GM20431 (cell line): ENCODE results near the gene LRP1B.
"Not testable (repeated sequence)": the region's sequence is repeated elsewhere in the genome, so short reads cannot be mapped to it uniquely, and the experiment has no call there.

Experiments used
- in situ Hi-C: fragments of 300-500 bp; cut with MseI, MboI; formaldehyde crosslinking; loops from one replicate; pipeline ENCODE4 v1.15.0; 2020; ENCODE audit warnings: low sequenced_read_pairs; ENCODE audit not compliant: unreplicated experiment

LRP1B gene

GRCh38 chr2:141923657-141924056 lies 207.2 kb downstream of the LRP1B start:
- in situ Hi-C loops: no loop called here

- in situ Hi-C loops: no loop called here
These were observed 219.2 kb downstream of the LRP1B start for GRCh38 chr2:141911485-141912066.

- in situ Hi-C loops: no loop called here
These were observed 224.1 kb downstream of the LRP1B start for GRCh38 chr2:141906678-141907077.

- in situ Hi-C loops: no loop called here
These were observed 230.0 kb downstream of the LRP1B start for GRCh38 chr2:141900826-141901225.

- in situ Hi-C loops: no loop called here
These were observed 231.1 kb downstream of the LRP1B start for GRCh38 chr2:141899740-141900139.

GRCh38 chr2:141889788-141890187 lies 241.0 kb downstream of the LRP1B start:
- in situ Hi-C loops: no loop called here

- in situ Hi-C loops: no loop called here
These were observed 241.7 kb downstream of the LRP1B start for GRCh38 chr2:141888987-141889555.

GRCh38 chr2:141887363-141887762 lies 243.5 kb downstream of the LRP1B start:
- in situ Hi-C loops: no loop called here

GRCh38 chr2:141878016-141878415 lies 252.8 kb downstream of the LRP1B start:
- in situ Hi-C loops: no loop called here

GRCh38 chr2:141871913-141872634 lies 258.7 kb downstream of the LRP1B start:
- in situ Hi-C loops: no loop called here

- in situ Hi-C loops: no loop called here
These were observed 261.2 kb downstream of the LRP1B start for GRCh38 chr2:141869572-141869971.

GRCh38 chr2:141863964-141864363 lies 266.9 kb downstream of the LRP1B start:
- in situ Hi-C loops: no loop called here

GRCh38 chr2:141856215-141856919 lies 274.4 kb downstream of the LRP1B start:
- in situ Hi-C loops: no loop called here

GRCh38 chr2:141848191-141848590 lies 282.6 kb downstream of the LRP1B start:
- in situ Hi-C loops: no loop called here

GRCh38 chr2:141844231-141844630 lies 286.6 kb downstream of the LRP1B start:
- in situ Hi-C loops: no loop called here

- in situ Hi-C loops: no loop called here
These were observed 295.7 kb downstream of the LRP1B start for GRCh38 chr2:141835103-141835502.

- in situ Hi-C loops: no loop called here
These were observed 302.1 kb downstream of the LRP1B start for GRCh38 chr2:141828761-141829160.

- in situ Hi-C loops: no loop called here
These were observed 306.0 kb downstream of the LRP1B start for GRCh38 chr2:141824790-141825189.

GRCh38 chr2:141820893-141821292 lies 309.9 kb downstream of the LRP1B start:
- in situ Hi-C loops: no loop called here

GRCh38 chr2:141815320-141815719 lies 315.5 kb downstream of the LRP1B start:
- in situ Hi-C loops: not testable (repeated sequence)

GRCh38 chr2:141814150-141814549 lies 316.7 kb downstream of the LRP1B start:
- in situ Hi-C loops: no loop called here
